Pancreas (tissue), 10 donors: ENCODE data around the gene TMEM208. TPM values are rescaled to one million over a fixed set of nuclear protein-coding genes. Genes with fewer than 3 reads are reported as not detected.

Experiments used
- ATAC-seq, 4 donors: fragments of 200-7000 bp; cut with Tn5 transposase; one replicate each; pipeline versions ENCODE4 v1.8.0 to v1.9.1; 2020; ENCODE audit warnings: mild to moderate bottlenecking in 4 of 4, moderate library complexity in 4 of 4
- DNase-seq, 6 donors: peaks; one replicate each; pipeline ENCODE4 v3.0.0-alpha.2; 2020
- FAIRE-seq: peaks from 2 replicates; lab custom pipeline; 2012; peaks lifted over from hg19 to GRCh38; lab: Jason Lieb, UNC
- H3K27ac ChIP-seq, 4 donors: fragments of 200-600 bp; sonication (generic); 1 replicate in 3 of 4; 2 replicates in 1 of 4; pipeline versions ENCODE4 v1.5.0 to v1.8.0; 2020
- H3K27me3 ChIP-seq, 4 donors: fragments of 200-600 bp; one replicate each; pipeline ENCODE4 v1.8.0; 2021
- H3K36me3 ChIP-seq, 3 donors: fragments of 200-600 bp; sonication (generic) in 1 of 3; one replicate each; pipeline versions ENCODE4 v1.5.0 to v1.8.0; 2020 to 2021
- H3K4me1 ChIP-seq, 3 donors: fragments of 200-600 bp; one replicate each; pipeline ENCODE4 v1.8.0; 2021
- H3K4me3 ChIP-seq, 4 donors: fragments of 200-600 bp; sonication (generic) in 2 of 4; one replicate each; pipeline versions ENCODE4 v1.5.0 to v1.8.0; 2020 to 2021
- H3K9me3 ChIP-seq, 4 donors: fragments of 200-600 bp; one replicate each; pipeline ENCODE4 v1.8.0; 2021
- WGBS, 2 donors: extraction: QIAGEN DNeasy Blood & Tissue Kit; methylation state at CpG; one replicate each; pipeline ENCODE4 v1.1.7; 2013; 5-methylcytosine and 5-hydroxymethylcytosine counted together
- intact Hi-C, 3 donors: fragments of 100-400 bp; cut with DNase I; formaldehyde crosslinking; loops; one replicate each; pipeline versions ENCODE4 v1.11.1 to v1.14.2; 2022
- polyA plus RNA-seq, 2 donors: library from polyadenylated mRNA; stranded (reverse); fragments of 200-250 nt; gene quantifications; one replicate each; pipeline ENCODE4 v1.2.3, GENCODE V29; 2013
- total RNA-seq, 6 donors: library from RNA; stranded (reverse); fragmentation: NEBNext Ultra II Directional in 4 of 6; extraction: Animal tissue kit (Norgen Biotek cat#: 25700) in 4 of 6; gene quantifications; one replicate each; pipeline versions ENCODE4 v1.2.1 to v1.2.4, GENCODE V29; 2021 to 2023
- TF ChIP-seq, protein P1 (sequence below), 4 donors: fragments of 200-600 bp; sonication (generic) in 3 of 4; IDR thresholded peaks; one replicate each; pipeline versions ENCODE4 v1.5.0 to v1.8.0; 2021; ENCODE audit warnings: antibody characterized with exemption in 4 of 4
- donor health status: healthy with polysubstance abuse.
- donor health status: DM: no; HTN: no; CAD: no; lungs with moderate emphysema.
- donor health status: DM: no; HTN: no; CAD: no.
- donor health status: control.
- donor health status: control.
- donor health status: Bipolar disorder and iron deficiency.
- donor health status: DM: yes; HTN: yes; CAD: no.
- donor health status: DM: no; HTN: no; CAD: no.
- donor health status: DM: no; HTN: no; CAD: no.
- donor health status: DM: yes; HTN: yes; CAD: no.

TMEM208 gene
- total and polyA plus RNA-seq, 8 donors = 19.2 to 96.6 (median 26.6) TPM

DNA sequence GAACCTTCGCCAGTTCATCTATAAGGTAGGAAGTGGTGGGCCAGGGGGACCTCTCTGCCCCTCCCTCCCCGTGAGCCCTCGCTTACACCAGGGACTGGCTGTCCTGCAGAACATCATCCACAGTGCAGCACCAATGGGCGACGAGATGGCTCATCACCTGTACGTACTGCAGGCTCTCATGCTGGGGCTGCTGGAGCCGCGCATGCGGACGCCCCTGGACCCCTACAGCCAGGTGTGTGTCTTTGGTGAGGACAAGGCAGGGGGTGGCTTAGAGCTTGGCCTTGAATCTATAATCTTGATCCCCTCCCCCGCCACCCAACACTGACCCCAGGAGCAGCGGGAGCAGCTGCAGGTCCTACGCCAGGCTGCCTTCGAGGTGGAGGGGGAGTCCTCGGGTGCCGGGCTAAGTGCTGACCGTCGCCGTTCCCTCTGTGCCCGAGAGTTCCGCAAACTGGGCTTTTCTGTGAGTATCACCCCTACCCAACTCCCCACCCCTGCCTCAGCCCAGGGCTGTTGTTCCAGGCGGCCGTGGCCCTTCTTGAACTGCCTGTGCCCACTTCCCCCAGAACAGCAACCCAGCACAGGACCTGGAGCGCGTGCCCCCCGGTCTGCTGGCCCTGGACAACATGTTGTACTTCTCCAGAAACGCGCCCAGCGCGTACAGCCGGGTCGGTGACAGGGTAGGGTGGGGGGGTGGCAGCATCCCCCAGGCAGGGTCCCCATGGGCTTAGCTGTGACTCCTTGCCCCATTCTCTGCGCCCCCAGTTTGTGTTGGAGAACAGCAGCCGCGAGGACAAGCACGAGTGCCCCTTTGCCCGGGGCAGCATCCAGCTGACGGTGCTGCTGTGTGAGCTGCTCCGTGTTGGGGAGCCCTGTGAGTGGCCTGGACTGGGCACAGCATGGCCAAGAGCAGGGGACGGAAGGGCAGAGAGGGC is 25.3 kb upstream of the TMEM208 start:
- no peak overlapping the region for H3K27ac ChIP-seq
- TF ChIP-seq, protein P1, sequence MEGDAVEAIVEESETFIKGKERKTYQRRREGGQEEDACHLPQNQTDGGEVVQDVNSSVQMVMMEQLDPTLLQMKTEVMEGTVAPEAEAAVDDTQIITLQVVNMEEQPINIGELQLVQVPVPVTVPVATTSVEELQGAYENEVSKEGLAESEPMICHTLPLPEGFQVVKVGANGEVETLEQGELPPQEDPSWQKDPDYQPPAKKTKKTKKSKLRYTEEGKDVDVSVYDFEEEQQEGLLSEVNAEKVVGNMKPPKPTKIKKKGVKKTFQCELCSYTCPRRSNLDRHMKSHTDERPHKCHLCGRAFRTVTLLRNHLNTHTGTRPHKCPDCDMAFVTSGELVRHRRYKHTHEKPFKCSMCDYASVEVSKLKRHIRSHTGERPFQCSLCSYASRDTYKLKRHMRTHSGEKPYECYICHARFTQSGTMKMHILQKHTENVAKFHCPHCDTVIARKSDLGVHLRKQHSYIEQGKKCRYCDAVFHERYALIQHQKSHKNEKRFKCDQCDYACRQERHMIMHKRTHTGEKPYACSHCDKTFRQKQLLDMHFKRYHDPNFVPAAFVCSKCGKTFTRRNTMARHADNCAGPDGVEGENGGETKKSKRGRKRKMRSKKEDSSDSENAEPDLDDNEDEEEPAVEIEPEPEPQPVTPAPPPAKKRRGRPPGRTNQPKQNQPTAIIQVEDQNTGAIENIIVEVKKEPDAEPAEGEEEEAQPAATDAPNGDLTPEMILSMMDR (IDR thresholded peaks at IDR 0.05) = no peak
- 91 to 93% methylated on average over 40 of the region's 40 CpGs for WGBS, 2 donors
- peaks cover 0 to 39% (median 6%) of the 10 kb centered on the region in 3 donors for H3K36me3 ChIP-seq
- DNase-seq (peak in 1 of 6 donors; percentile 41), FAIRE-seq (no peak), ATAC-seq (no peak)
- H3K9me3 ChIP-seq = no peaks in the 10 kb centered on the region
- no peak overlapping the region for H3K4me3 ChIP-seq
- no peaks in the 10 kb centered on the region for H3K27me3 ChIP-seq
- H3K4me1 ChIP-seq = no peaks in the 10 kb centered on the region
- intact Hi-C loops = no loop called here

DNA sequence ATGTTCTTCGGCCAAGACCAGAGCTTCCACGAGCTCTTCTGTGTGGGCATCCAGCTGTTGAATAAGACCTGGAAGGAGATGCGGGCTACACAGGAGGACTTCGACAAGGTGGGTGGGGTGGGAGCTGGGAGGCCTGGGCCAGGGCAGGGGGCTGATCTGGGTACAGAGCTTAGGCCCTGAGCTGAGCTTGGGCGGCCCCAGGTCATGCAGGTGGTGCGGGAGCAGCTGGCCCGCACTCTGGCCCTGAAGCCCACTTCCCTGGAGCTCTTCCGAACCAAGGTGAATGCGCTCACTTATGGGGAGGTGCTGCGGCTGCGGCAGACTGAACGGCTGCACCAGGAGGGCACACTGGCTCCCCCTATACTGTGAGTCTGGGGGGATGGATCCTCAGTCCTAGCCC is 24.5 kb upstream of the TMEM208 start:
- no peak for FAIRE-seq
- DNase-seq = no peak
- Histone ChIP-seq H3K4me1 (no peaks in the 10 kb centered on the region), H3K27me3 (no peaks in the 10 kb centered on the region), H3K4me3 (no peak overlapping the region), H3K27ac (no peak overlapping the region), H3K9me3 (no peaks in the 10 kb centered on the region), H3K36me3 (peaks cover 0 to 33% (median 6%) of the 10 kb centered on the region in 3 donors)
- intact Hi-C loops = no loop called here
- TF ChIP-seq, protein P1 (IDR thresholded peaks at IDR 0.05) = no peak
- no peak for ATAC-seq
- 94 to 95% methylated on average over 12 of the region's 12 CpGs for WGBS, 2 donors

DNA sequence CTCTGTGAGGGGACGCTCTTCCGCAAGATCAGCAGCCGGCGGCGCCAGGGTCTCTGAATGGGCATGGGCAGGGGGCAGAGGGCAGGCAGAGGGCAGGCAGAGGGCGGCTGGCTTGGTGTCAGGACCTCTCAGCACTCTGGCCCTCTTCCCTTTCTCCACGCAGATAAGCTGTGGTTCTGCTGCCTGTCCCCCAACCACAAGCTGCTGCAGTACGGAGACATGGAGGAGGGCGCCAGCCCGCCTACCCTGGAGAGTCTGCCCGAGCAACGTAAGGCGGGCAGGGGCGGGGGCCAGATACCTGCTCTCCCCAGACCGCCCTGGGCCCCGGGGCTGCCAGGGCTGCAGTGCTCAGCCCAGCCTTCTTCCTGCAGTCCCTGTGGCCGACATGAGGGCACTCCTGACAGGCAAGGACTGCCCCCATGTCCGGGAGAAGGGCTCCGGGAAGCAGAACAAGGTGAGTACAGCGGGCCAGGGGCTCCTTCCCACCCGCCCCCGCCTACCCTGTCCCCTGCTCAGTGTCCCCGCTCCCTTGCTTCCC is 23.9 kb upstream of the TMEM208 start:
- ATAC-seq (no peak), FAIRE-seq (no peak), DNase-seq (no peak)
- Histone ChIP-seq H3K4me1 (no peaks in the 10 kb centered on the region), H3K4me3 (no peak overlapping the region), H3K27me3 (no peaks in the 10 kb centered on the region), H3K9me3 (no peaks in the 10 kb centered on the region), H3K27ac (no peak overlapping the region), H3K36me3 (peaks cover 0 to 27% (median 6%) of the 10 kb centered on the region in 3 donors)
- intact Hi-C loops = no loop called here
- WGBS, 2 donors = 93 to 94% methylated on average over 23 of the region's 23 CpGs
- TF ChIP-seq, protein P1 (IDR thresholded peaks at IDR 0.05) = no peak

DNA sequence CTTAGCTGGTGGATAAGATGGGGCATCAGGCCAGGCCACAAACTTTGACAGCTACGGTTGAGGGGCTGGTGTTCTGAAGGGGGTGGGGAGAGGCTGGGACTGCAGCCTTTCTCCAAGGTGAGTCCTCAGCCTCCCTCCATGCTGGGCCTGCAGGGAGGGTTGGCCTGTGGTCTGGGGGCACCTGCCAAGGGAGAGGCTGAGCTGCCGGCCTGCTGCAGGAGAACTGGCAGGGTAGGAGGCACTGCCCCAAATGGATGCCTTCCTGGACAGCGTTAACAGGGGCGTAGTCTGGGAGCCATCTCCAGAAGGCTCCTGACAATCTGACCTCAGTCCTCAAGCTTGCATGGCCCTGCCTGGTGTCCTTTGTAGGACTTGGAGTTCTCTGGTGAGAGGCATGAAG is 22.9 kb upstream of the TMEM208 start:
- Histone ChIP-seq H3K4me3 (no peak overlapping the region), H3K4me1 (no peaks in the 10 kb centered on the region), H3K9me3 (no peaks in the 10 kb centered on the region), H3K27me3 (no peaks in the 10 kb centered on the region), H3K36me3 (peaks cover 0 to 26% (median 6%) of the 10 kb centered on the region in 3 donors), H3K27ac (no peak overlapping the region)
- no peak for DNase-seq
- TF ChIP-seq, protein P1 (IDR thresholded peaks at IDR 0.05) = no peak
- intact Hi-C loops = no loop called here
- FAIRE-seq = no peak
- WGBS, 2 donors = 88% methylated on average over 4 of the region's 4 CpGs
- no peak for ATAC-seq
